ENCODE results near the gene SLC25A1. TPM values are rescaled to one million over a fixed set of nuclear protein-coding genes. Genes with fewer than 3 reads are reported as not detected.

The SLC25A1 gene
- total RNA-seq, 2 donors from 2014 or later = 111 to 119 TPM

DNA sequence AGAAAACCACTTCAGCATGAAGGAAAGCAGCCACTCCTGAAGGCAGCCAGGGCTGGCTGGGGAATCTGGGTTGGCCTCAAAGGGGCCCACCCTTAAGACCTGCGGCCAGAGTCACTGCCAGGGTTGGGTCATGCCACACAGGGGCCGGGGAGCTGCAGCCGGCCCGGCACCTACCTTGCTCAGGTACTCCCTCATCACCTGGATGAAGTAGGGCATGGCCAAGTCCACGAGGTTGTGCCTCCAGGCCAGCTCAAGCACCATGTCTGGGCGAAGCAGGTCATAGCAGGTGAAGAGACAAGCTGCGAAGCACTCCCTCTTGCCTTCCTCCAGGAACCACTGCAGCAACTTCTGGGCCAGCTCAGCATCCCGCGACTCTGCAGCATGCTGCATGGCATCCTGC lies 4.7 kb upstream of the SLC25A1 start:
- Histone ChIP-seq H3K36me3 (ENCODE audit: control insufficient read depth, insufficient read depth, low read length) (no peaks in the 10 kb centered on the region), H3K27me3 (ENCODE audit: control insufficient read depth, insufficient read depth, low read length, poor library complexity, severe bottlenecking) (no peaks in the 10 kb centered on the region), H3K27ac (ENCODE audit: low read depth, low read length) (no peak overlapping the region), H3K4me1 (ENCODE audit: control insufficient read depth, insufficient read depth, low read length) (no peaks in the 10 kb centered on the region), H3K9me3 (ENCODE audit: control insufficient read depth, low read length) (no peaks in the 10 kb centered on the region), H3K4me3 (ENCODE audit: low read length) (no peak overlapping the region), H3K9ac (ENCODE audit: extremely low read depth, low read length, poor library complexity, severe bottlenecking) (no peak overlapping the region)
- H3K4me3 Mint-ChIP-seq = no peak overlapping the region
- no peaks in the 10 kb centered on the region for H3K4me1 Mint-ChIP-seq
- TF ChIP-seq, protein P1, sequence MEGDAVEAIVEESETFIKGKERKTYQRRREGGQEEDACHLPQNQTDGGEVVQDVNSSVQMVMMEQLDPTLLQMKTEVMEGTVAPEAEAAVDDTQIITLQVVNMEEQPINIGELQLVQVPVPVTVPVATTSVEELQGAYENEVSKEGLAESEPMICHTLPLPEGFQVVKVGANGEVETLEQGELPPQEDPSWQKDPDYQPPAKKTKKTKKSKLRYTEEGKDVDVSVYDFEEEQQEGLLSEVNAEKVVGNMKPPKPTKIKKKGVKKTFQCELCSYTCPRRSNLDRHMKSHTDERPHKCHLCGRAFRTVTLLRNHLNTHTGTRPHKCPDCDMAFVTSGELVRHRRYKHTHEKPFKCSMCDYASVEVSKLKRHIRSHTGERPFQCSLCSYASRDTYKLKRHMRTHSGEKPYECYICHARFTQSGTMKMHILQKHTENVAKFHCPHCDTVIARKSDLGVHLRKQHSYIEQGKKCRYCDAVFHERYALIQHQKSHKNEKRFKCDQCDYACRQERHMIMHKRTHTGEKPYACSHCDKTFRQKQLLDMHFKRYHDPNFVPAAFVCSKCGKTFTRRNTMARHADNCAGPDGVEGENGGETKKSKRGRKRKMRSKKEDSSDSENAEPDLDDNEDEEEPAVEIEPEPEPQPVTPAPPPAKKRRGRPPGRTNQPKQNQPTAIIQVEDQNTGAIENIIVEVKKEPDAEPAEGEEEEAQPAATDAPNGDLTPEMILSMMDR (conservative IDR thresholded peaks at IDR 0.05) = no peak
- no peaks in the 10 kb centered on the region for H3K36me3 Mint-ChIP-seq (ENCODE audit: low read depth)
- no peaks in the 10 kb centered on the region for H3K27me3 Mint-ChIP-seq (ENCODE audit: insufficient read depth)
- H3K27ac Mint-ChIP-seq = no peak overlapping the region
- DNase-seq = no peak
- no peaks in the 10 kb centered on the region for H3K9me3 Mint-ChIP-seq
- WGBS, 2 experiments (ENCODE audit: insufficient coverage in 1 of 2, insufficient read length in 1 of 2) = 91% methylated on average over 8 to 9 of the region's 9 CpGs

DNA sequence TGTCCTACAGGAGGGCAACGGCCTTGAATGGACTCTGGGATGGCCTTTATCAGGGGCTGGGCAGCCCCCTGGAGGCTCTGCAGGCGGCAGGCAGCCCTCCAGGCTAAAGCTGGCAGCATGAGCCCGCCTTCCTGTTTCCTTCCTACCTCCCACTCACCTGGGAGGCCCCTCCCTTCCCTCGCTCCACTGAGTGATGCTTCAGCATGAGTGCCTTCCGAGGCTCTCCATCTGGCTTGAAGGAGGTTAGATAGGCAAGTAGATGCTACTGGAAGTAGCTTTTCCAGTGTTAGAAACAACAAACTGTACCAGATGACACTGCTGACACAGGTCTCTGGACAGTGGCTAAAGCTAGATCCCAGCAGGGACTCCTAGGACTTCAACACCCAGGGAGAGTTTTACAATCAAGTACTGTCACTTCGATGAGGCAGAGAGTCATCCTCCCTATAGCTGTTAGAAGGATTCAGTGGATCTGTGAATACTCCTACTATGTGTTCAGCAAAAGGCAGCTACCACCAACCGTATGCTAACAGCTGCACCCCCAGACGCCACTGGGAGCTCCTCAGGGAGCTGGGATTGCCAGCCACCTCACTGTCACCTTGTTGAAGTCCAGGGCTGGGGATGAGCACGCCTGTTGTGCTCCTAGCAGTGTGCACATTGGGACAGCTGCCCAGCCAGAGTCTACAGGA lies 4.1 kb upstream of the SLC25A1 start:
- Mint-ChIP-seq H3K4me1 (no peaks in the 10 kb centered on the region), H3K27me3 (ENCODE audit: insufficient read depth) (no peaks in the 10 kb centered on the region), H3K9me3 (no peaks in the 10 kb centered on the region), H3K4me3 (no peak overlapping the region), H3K27ac (no peak overlapping the region), H3K36me3 (ENCODE audit: low read depth) (no peaks in the 10 kb centered on the region)
- no peak for DNase-seq
- no peaks in the 10 kb centered on the region for H3K9me3 ChIP-seq (ENCODE audit: control insufficient read depth, low read length)
- no peak overlapping the region for H3K4me3 ChIP-seq (ENCODE audit: low read length)
- H3K36me3 ChIP-seq (ENCODE audit: control insufficient read depth, insufficient read depth, low read length) = no peaks in the 10 kb centered on the region
- H3K4me1 ChIP-seq (ENCODE audit: control insufficient read depth, insufficient read depth, low read length) = no peaks in the 10 kb centered on the region
- WGBS, 2 experiments (ENCODE audit: insufficient coverage in 1 of 2, insufficient read length in 1 of 2) = 75 to 77% methylated on average over 2 to 9 of the region's 9 CpGs
- H3K27ac ChIP-seq (ENCODE audit: low read depth, low read length) = no peak overlapping the region
- TF ChIP-seq, protein P1 (conservative IDR thresholded peaks at IDR 0.05) = no peak
- no peak overlapping the region for H3K9ac ChIP-seq (ENCODE audit: extremely low read depth, low read length, poor library complexity, severe bottlenecking)
- H3K27me3 ChIP-seq (ENCODE audit: control insufficient read depth, insufficient read depth, low read length, poor library complexity, severe bottlenecking) = no peaks in the 10 kb centered on the region

DNA sequence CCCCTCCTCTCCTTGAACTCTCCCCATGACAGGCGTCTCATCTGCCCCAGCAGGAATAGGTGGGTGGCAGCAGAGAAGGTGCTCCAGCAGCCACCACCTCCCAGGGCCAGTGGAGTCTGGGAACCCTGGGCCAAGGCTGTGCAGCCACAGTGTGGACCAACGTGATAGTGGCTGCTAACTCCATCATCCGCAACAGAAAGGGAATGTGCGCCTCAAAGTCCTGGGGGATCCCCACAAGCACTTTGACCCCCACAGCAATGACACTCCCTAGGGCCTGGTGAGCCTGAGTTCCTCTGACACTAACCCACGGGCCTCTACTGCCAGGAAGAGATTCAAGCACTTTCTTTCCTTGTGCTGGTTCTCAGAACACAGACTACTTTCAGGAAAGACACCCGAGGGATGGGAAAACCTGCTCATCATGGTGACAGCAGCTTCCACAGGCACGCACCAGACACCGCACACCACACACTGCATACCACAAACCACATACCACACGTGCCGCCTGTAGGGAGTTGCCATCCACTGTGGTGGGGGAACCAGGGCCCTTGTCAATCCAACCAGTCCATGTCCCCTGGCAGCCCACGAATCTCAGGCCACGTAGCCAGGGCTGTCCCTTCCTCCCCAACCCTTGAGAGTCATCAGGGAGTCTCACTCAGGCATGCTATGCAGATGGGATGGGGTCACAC lies 3.4 kb upstream of the SLC25A1 start:
- H3K27me3 Mint-ChIP-seq (ENCODE audit: insufficient read depth) = no peaks in the 10 kb centered on the region
- no peak for DNase-seq
- H3K4me3 Mint-ChIP-seq = no peak overlapping the region
- H3K4me1 ChIP-seq (ENCODE audit: control insufficient read depth, insufficient read depth, low read length) = no peaks in the 10 kb centered on the region
- H3K36me3 ChIP-seq (ENCODE audit: control insufficient read depth, insufficient read depth, low read length) = no peaks in the 10 kb centered on the region
- no peaks in the 10 kb centered on the region for H3K36me3 Mint-ChIP-seq (ENCODE audit: low read depth)
- H3K4me1 Mint-ChIP-seq = no peaks in the 10 kb centered on the region
- 89 to 90% methylated on average over 7 to 12 of the region's 12 CpGs for WGBS, 2 experiments (ENCODE audit: insufficient coverage in 1 of 2, insufficient read length in 1 of 2)
- H3K9ac ChIP-seq (ENCODE audit: extremely low read depth, low read length, poor library complexity, severe bottlenecking) = no peak overlapping the region
- TF ChIP-seq, protein P1 (conservative IDR thresholded peaks at IDR 0.05) = no peak
- H3K4me3 ChIP-seq (ENCODE audit: low read length) = no peak overlapping the region
- H3K27ac Mint-ChIP-seq = no peak overlapping the region
- no peaks in the 10 kb centered on the region for H3K9me3 Mint-ChIP-seq
- no peaks in the 10 kb centered on the region for H3K27me3 ChIP-seq (ENCODE audit: control insufficient read depth, insufficient read depth, low read length, poor library complexity, severe bottlenecking)
- H3K9me3 ChIP-seq (ENCODE audit: control insufficient read depth, low read length) = no peaks in the 10 kb centered on the region
- H3K27ac ChIP-seq (ENCODE audit: low read depth, low read length) = no peak overlapping the region
